Kidney (tissue), 14 donors: ENCODE measurements around the gene SLC8A2. TPM values are rescaled to one million over a fixed set of nuclear protein-coding genes. Genes with fewer than 3 reads are reported as not detected.

Source experiments
- DNase-seq, 5 donors: peaks; one replicate each; pipeline ENCODE4 v3.0.0-alpha.2; 2013 to 2020
- FAIRE-seq: peaks from 2 replicates; lab custom pipeline; 2012; peaks lifted over from hg19 to GRCh38; lab: Jason Lieb, UNC
- H3K27ac ChIP-seq, 2 donors: one replicate each; pipeline ENCODE4 v1.7.0; 2013; ENCODE audit warnings: low read depth in 2 of 2, low read length in 2 of 2, inconsistent platforms in 1 of 2
- H3K27me3 ChIP-seq: one replicate; pipeline ENCODE4 v1.7.1; 2013; ENCODE audit warnings: low read length, inconsistent platforms; ENCODE audit not compliant: control insufficient read depth, insufficient read depth
- H3K36me3 ChIP-seq, 3 donors: one replicate each; pipeline versions ENCODE4 v1.7.0 to v1.7.1; 2013; ENCODE audit warnings: low read length in 3 of 3, control low read depth in 1 of 3, inconsistent platforms in 1 of 3; ENCODE audit not compliant: insufficient read depth in 3 of 3, control insufficient read depth in 2 of 3
- H3K4me1 ChIP-seq, 3 donors: one replicate each; pipeline versions ENCODE4 v1.7.0 to v1.7.1; 2013; ENCODE audit warnings: low read length in 3 of 3, inconsistent platforms in 1 of 3, low read depth in 1 of 3; ENCODE audit not compliant: control insufficient read depth in 2 of 3, insufficient read depth in 2 of 3
- H3K4me3 ChIP-seq, 3 donors: one replicate each; pipeline versions ENCODE4 v1.7.0 to v1.8.1; 2013; ENCODE audit warnings: low read length in 3 of 3, control low read depth in 1 of 3, inconsistent platforms in 1 of 3
- H3K9ac ChIP-seq, 3 donors: one replicate each; pipeline versions ENCODE4 v1.7.0 to v1.7.1; 2013; ENCODE audit warnings: low read length in 3 of 3, control low read depth in 1 of 3, inconsistent platforms in 1 of 3
- H3K9me3 ChIP-seq, 3 donors: one replicate each; pipeline versions ENCODE4 v1.7.0 to v1.7.1; 2013; ENCODE audit warnings: low read length in 3 of 3, control low read depth in 1 of 3, inconsistent platforms in 1 of 3; ENCODE audit not compliant: control insufficient read depth in 2 of 3, insufficient read depth in 1 of 3
- CTCF ChIP-seq: IDR thresholded peaks from 3 replicates; pipeline ENCODE4 v1.5.1; 2012; ENCODE audit warnings: mild to moderate bottlenecking, moderate library complexity, borderline replicate concordance; ENCODE audit not compliant: insufficient read depth; ENCODE audit errors: extremely low read depth
- intact Hi-C: fragments of 100-400 bp; cut with DNase I; formaldehyde crosslinking; loops from one replicate; pipeline ENCODE4 v1.11.1; 2022
- polyA plus RNA-seq: library from polyadenylated mRNA; stranded (reverse); fragments of 350-450 nt; fragmentation: Illumina TruSeq; extraction: RNeasy Lipid Tissue Mini Kit (QIAGEN cat#74804); gene quantifications from one replicate; pipeline ENCODE4 v1.2.3, GENCODE V29; 2014; ENCODE audit warnings: low read depth, low replicate concordance; ENCODE audit not compliant: insufficient read depth
- total RNA-seq: library from RNA; stranded (reverse); fragmentation: NEBNext Ultra II Directional; extraction: Animal tissue kit (Norgen Biotek cat#: 25700); gene quantifications from one replicate; pipeline ENCODE4 v1.2.1, GENCODE V29; 2021
- donor health status: control.
- donor health status: control.
- donor health status: control.
- donor health status: control.
- donor health status: control.
- donor health status: DM: yes; HTN: yes; CAD: no.
- donor health status: Normal renal cell carcinoma (clear cell type).

The SLC8A2 gene
- total and polyA plus RNA-seq, 2 donors from 2014 or later, result 0.94 TPM; not detected in 1

DNA sequence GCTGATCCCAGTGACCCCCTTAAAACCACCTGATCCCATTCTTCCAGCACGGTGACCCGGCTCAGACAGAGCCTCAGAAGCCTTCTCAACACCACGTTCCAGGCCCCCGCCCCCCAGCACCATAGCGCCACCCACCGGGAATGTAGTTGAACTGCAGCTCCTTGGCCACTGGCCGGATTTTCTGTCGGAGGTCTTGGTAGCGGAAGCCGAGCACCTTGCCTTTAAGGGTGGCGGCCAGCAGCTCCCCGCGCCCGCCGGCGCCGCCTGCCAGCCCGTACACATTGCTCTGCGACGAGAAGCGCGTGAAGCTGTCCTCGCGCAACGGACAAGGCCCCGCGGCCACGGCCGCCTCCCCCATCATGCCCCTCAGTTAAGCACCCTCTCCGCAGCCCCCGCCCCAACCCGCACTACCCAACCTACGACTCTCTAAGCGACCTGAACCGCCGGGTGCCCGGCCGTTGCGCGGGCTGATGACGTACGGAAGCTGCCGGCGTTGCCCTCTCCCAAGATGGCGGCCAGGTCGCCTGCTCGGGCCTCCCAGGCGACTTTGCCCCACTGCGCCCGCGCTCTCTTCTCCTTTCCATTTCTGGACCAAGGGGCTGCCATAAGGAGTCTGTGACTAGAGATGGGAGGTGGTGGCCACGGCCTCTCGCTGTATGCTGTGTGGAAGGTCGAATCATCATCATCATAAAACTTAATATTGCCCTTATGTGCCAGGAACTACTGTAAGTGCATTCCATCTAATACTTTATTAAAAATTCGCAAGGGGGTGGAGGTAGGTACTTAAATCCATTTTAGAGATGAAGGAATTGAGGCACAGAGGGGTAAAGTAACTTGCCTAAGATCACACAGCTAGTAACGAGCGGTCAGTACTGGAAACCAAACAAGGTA lies 12.4 kb upstream of the SLC8A2 start, which contains the start of gene KPTN:
KPTN (minus strand) TSS at position 420 of the 891 bp plus-strand sequence; CDS start at position 361, 59 bp downstream.
- H3K9ac ChIP-seq, result peak within 1 kb of the TSS; percentile 29 to 99 (median 64)
- peak; percentile 82 for TF ChIP-seq CTCF
- peak within 1 kb of the TSS; percentile 44 to 86 (median 75) for H3K4me3 ChIP-seq
- peaks cover 0 to 4% (median 4%) of the 10 kb centered on the region in 3 donors for H3K4me1 ChIP-seq
- no peak for FAIRE-seq
- H3K9me3 ChIP-seq, result no peaks in the 10 kb centered on the region
- no peaks in the 10 kb centered on the region for H3K27me3 ChIP-seq
- H3K27ac ChIP-seq, result peak within 1 kb of the TSS; percentile 24 to 92
- peaks cover 0 to 6% (median 4%) of the 10 kb centered on the region in 3 donors for H3K36me3 ChIP-seq
- peak; percentile 92 to 96 (median 94) for DNase-seq
- intact Hi-C loops, result no loop called here

- intact Hi-C loops, result no loop called here
Observed at GRCh38 chr19:47483200-47483599, 11.5 kb upstream of the SLC8A2 start.

GRCh38 chr19:47481460-47482052 lies 9.9 kb upstream of the SLC8A2 start:
- peaks cover 0 to 4% (median 4%) of the 10 kb centered on the region in 3 donors for H3K4me1 ChIP-seq
- intact Hi-C loops, result no loop called here
- TF ChIP-seq CTCF, result no peak
- peaks cover 0 to 4% (median 0%) of the 10 kb centered on the region in 3 donors for H3K36me3 ChIP-seq
- H3K27me3 ChIP-seq, result no peaks in the 10 kb centered on the region
- DNase-seq, result no peak
- H3K27ac ChIP-seq, result no peak overlapping the region
- FAIRE-seq, result no peak
- H3K9ac ChIP-seq, result no peak overlapping the region
- H3K9me3 ChIP-seq, result no peaks in the 10 kb centered on the region
- H3K4me3 ChIP-seq, result no peak overlapping the region

More at GRCh38 chr19:47483200-47483599, 11.5 kb upstream of the SLC8A2 start:
- Histone ChIP-seq H3K4me3 (peak overlapping the region; percentile 44 to 86 (median 75)), H3K27me3 (no peaks in the 10 kb centered on the region), H3K9me3 (no peaks in the 10 kb centered on the region), H3K36me3 (peaks cover 0 to 4% (median 4%) of the 10 kb centered on the region in 3 donors), H3K9ac (peak overlapping the region in 1 of 3 donors; percentile 99), H3K4me1 (peaks cover 0 to 4% (median 4%) of the 10 kb centered on the region in 3 donors), H3K27ac (no peak overlapping the region)
- no peak for TF ChIP-seq CTCF
- peak in 1 of 5 donors; percentile 76 for DNase-seq
- FAIRE-seq, result no peak
